SK-N-SH (cell line): Measurements from ENCODE around the gene FHOD3. TPM values are rescaled to one million over a fixed set of nuclear protein-coding genes. Genes with fewer than 3 reads are reported as not detected.

Source experiments
- CTCF ChIA-PET: fragments of 300-600, 350-600 bp; formaldehyde crosslinking; extraction: SDS; loops from one replicate; lab custom pipeline; 2021; lab: Yijun Ruan, JAX
- POLR2A ChIA-PET: fragments of 350-600 bp; sonication (Branson Sonifier 250); formaldehyde crosslinking; extraction: SDS; loops from one replicate; lab custom pipeline; 2020; ENCODE audit warnings: antibody characterized with exemption, inconsistent platforms; lab: Yijun Ruan, JAX
- DNase-seq: peaks from one replicate; pipeline ENCODE4 v3.0.0; 2012
- H2AFZ ChIP-seq: fragments of 200-600 bp; sonication (generic); 2 replicates; pipeline ENCODE4 v1.8.1; 2016; ENCODE audit warnings: antibody characterized with exemption, mild to moderate bottlenecking, low read depth
- H3F3A ChIP-seq: fragments of 200-600 bp; sonication (generic); replicated peaks from 2 replicates; pipeline ENCODE3; 2016; ENCODE audit warnings: antibody characterized with exemption, mild to moderate bottlenecking; ENCODE audit not compliant: insufficient read depth
- H3K27ac ChIP-seq, 2 experiments: fragments of 200-500 bp in 1 of 2; fragments of 200-600 bp in 1 of 2; sonication (Bioruptor generic) in 1 of 2; sonication (generic), shearing (Covaris generic) in 1 of 2; 2 replicates each; pipeline versions ENCODE4 v1.5.1 to v1.6.1; 2014 to 2016; ENCODE audit warnings: low read depth in 2 of 2, inconsistent platforms in 1 of 2, low read length in 1 of 2, mild to moderate bottlenecking in 1 of 2, mixed read lengths in 1 of 2
- H3K27me3 ChIP-seq: fragments of 200-600 bp; sonication (generic), shearing (Covaris generic); 2 replicates; pipeline ENCODE4 v1.6.1; 2016; ENCODE audit warnings: mixed run types; ENCODE audit not compliant: insufficient read depth
- H3K36me3 ChIP-seq, 2 experiments: fragments of 200-500 bp in 1 of 2; fragments of 200-600 bp in 1 of 2; sonication (Bioruptor generic) in 1 of 2; sonication (generic) in 1 of 2; replicated peaks in 1 of 2; 2 replicates each; pipeline versions ENCODE3 to v1.5.1; 2014 to 2016; ENCODE audit warnings: low read length in 1 of 2, mild to moderate bottlenecking in 1 of 2; ENCODE audit not compliant: insufficient read depth in 2 of 2, control insufficient read depth in 1 of 2
- H3K4me1 ChIP-seq, 2 experiments: fragments of 200-500 bp in 1 of 2; fragments of 200-600 bp in 1 of 2; sonication (Bioruptor generic) in 1 of 2; sonication (generic), shearing (Covaris generic) in 1 of 2; 2 replicates each; pipeline versions ENCODE4 v1.5.1 to v1.6.1; 2014 to 2016; ENCODE audit warnings: low read depth in 1 of 2, low read length in 1 of 2, mixed run types in 1 of 2; ENCODE audit not compliant: insufficient read depth in 2 of 2, control insufficient read depth in 1 of 2
- H3K4me2 ChIP-seq: fragments of 200-600 bp; sonication (generic), shearing (Covaris generic); 2 replicates; pipeline ENCODE4 v1.6.1; 2017; ENCODE audit warnings: mixed run types
- H3K4me3 ChIP-seq, 2 experiments: fragments of 200-500 bp in 1 of 2; fragments of 200-600 bp in 1 of 2; sonication (Bioruptor generic) in 1 of 2; sonication (generic), shearing (Covaris generic) in 1 of 2; 2 replicates each; pipeline versions ENCODE4 v1.5.1 to v1.8.1; 2014 to 2016; ENCODE audit warnings: low read depth in 2 of 2, inconsistent platforms in 1 of 2, low read length in 1 of 2, mild to moderate bottlenecking in 1 of 2, mixed read lengths in 1 of 2, moderate library complexity in 1 of 2
- H3K79me2 ChIP-seq: fragments of 200-600 bp; sonication (generic); 2 replicates; pipeline ENCODE4 v1.8.1; 2017; ENCODE audit warnings: mild to moderate bottlenecking; ENCODE audit not compliant: insufficient read depth
- H3K9ac ChIP-seq: fragments of 200-600 bp; sonication (generic); 2 replicates; pipeline ENCODE4 v1.6.1; 2017; ENCODE audit warnings: mixed run types
- H3K9me2 ChIP-seq: fragments of 200-600 bp; sonication (generic); 2 replicates; pipeline ENCODE4 v1.6.1; 2017; ENCODE audit warnings: mixed run types
- H3K9me3 ChIP-seq: fragments of 200-600 bp; sonication (generic); 2 replicates; pipeline ENCODE4 v1.6.1; 2017; ENCODE audit warnings: mixed run types, mild to moderate bottlenecking, moderate library complexity
- H4K20me1 ChIP-seq: fragments of 200-600 bp; sonication (generic); 2 replicates; pipeline ENCODE4 v1.6.1; 2017; ENCODE audit warnings: mild to moderate bottlenecking, mixed run types; ENCODE audit not compliant: insufficient read depth
- ELF1 ChIP-seq: IDR thresholded peaks from 2 replicates; pipeline ENCODE4 v1.4.0; 2012
- EP300 ChIP-seq, 2 experiments: IDR thresholded peaks; 2 replicates each; pipeline versions ENCODE4 v1.4.0 to v1.6.1; 2012; ENCODE audit warnings: borderline replicate concordance in 1 of 2, low read depth in 1 of 2, low read length in 1 of 2
- FOXM1 ChIP-seq: IDR thresholded peaks from 2 replicates; pipeline ENCODE4 v1.4.0; 2012; ENCODE audit warnings: low read depth, mild to moderate bottlenecking
- JUND ChIP-seq: IDR thresholded peaks from 2 replicates; pipeline ENCODE4 v1.4.0; 2012
- MEF2A ChIP-seq: IDR thresholded peaks from 2 replicates; pipeline ENCODE4 v1.4.0; 2012; ENCODE audit warnings: low read depth, borderline replicate concordance
- NFIC ChIP-seq: IDR thresholded peaks from 2 replicates; pipeline ENCODE4 v1.4.0; 2012; ENCODE audit warnings: borderline replicate concordance
- NRF1 ChIP-seq: IDR thresholded peaks from 2 replicates; pipeline ENCODE4 v1.6.1; 2012; ENCODE audit warnings: low read depth, mild to moderate bottlenecking, low read length
- POLR2AphosphoS5 ChIP-seq: IDR thresholded peaks from 2 replicates; pipeline ENCODE4 v1.6.1; 2012; ENCODE audit warnings: low read depth, low read length
- RFX5 ChIP-seq: IDR thresholded peaks from 2 replicates; pipeline ENCODE4 v1.6.1; 2012; ENCODE audit warnings: mild to moderate bottlenecking, improper control_type of control experiment, low read length
- SIN3A ChIP-seq: IDR thresholded peaks from 2 replicates; pipeline ENCODE4 v1.6.1; 2012; ENCODE audit warnings: low read depth, mild to moderate bottlenecking, low read length, moderate library complexity, borderline replicate concordance
- SMC3 ChIP-seq: IDR thresholded peaks from 2 replicates; pipeline ENCODE4 v1.6.1; 2012; ENCODE audit warnings: low read depth, low read length, improper control_type of control experiment
- TAF1 ChIP-seq: IDR thresholded peaks from 2 replicates; pipeline ENCODE4 v1.6.1; 2012; ENCODE audit warnings: low read depth, mild to moderate bottlenecking, low read length, moderate library complexity, borderline replicate concordance
- WGBS: methylation state at CpG from one replicate; pipeline ENCODE4 v1.1.6; 2017; ENCODE audit warnings: low lambda C conversion rate; 5-methylcytosine and 5-hydroxymethylcytosine counted together
- polyA plus RNA-seq, 3 experiments: library from polyadenylated mRNA; depleted of rRNA; stranded (reverse); fragments of >200 nt; gene quantifications; 2 replicates each; pipeline ENCODE4 v1.2.3, GENCODE V29; 2012
- TF ChIP-seq, protein P1 (sequence below): IDR thresholded peaks from 2 replicates; pipeline ENCODE4 v1.6.1; 2012; ENCODE audit warnings: mild to moderate bottlenecking, low read depth, low read length, moderate library complexity
- TF ChIP-seq, protein P2 (sequence below): fragments of 150-350 bp; IDR thresholded peaks from 2 replicates; pipeline ENCODE4 v1.6.1; 2017; ENCODE audit warnings: antibody characterized with exemption, low read length, low read depth, borderline replicate concordance
- TF ChIP-seq, protein P3 (sequence below): fragments of 150-350 bp; IDR thresholded peaks from 2 replicates; pipeline ENCODE4 v1.6.1; 2016; ENCODE audit warnings: mild to moderate bottlenecking, low read depth, low read length

The FHOD3 gene
- polyA plus RNA-seq, 1 of the 3 experiments (the other 2 are of a cell fraction): 10.9 TPM

DNA sequence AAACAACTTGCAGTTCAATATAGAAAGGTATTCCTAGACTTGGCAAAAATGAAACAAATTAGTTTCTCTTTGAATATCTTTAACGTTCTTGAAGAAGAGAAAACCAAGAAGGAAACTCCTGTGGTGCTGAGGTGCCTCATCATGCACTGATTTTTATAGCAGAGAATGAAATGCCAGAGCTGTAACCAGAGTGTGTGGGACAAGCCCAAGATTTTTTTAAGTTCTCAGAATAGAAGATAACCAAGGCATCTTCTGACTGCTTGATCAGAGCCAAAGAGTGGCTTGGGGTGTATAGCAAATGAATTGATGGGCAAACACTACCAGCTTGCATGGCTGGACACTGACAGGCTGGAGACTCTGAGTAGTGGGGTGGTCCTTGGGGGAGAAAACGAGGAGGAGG, 7.9 kb downstream of the FHOD3 start:
- Histone ChIP-seq H3K79me2 (no peaks in the 10 kb centered on the region), H3K9me2 (no peaks in the 10 kb centered on the region)
- DNase-seq: no peak

DNA sequence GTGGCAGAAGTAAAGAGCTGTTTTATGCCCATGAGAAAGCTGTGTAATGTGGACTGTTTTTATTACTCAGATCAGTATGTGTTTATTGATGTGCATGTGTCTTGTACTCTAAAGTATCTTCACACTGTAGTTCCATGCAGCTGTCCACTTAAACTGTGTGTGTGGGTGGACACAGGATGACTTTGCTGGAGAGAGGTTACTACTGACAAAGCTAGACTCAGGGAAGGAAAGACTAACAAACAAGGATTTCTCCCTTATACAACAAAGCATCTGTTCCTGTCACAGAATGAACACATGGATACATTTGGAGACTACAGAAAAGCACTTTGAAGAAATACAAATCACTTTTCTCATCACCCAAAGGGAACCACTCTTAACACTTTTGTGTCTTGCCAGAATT, 10.0 kb downstream of the FHOD3 start:
- Histone ChIP-seq H3K4me3 (no peak overlapping the region), H3K9ac (no peak overlapping the region), H3K4me2 (no peak overlapping the region), H3K9me2 (no peaks in the 10 kb centered on the region), H3K4me1 (peaks cover 10 to 41% of the 10 kb centered on the region in 2 experiments), H3F3A (peaks cover 17% of the 10 kb centered on the region), H3K79me2 (no peaks in the 10 kb centered on the region), H4K20me1 (no peaks in the 10 kb centered on the region), H3K9me3 (no peaks in the 10 kb centered on the region), H3K27me3 (peaks cover 5% of the 10 kb centered on the region; the same call in 1 of the 2 replicates), H3K27ac (no peak overlapping the region), H2AFZ (no peak overlapping the region), H3K36me3 (no peaks in the 10 kb centered on the region)
- no peak for DNase-seq
- CTCF ChIA-PET: interaction anchor here (2.6 to 4.2 kb wide), 2 partner anchors 10 to 23 kb away, joined by 6 to 21 read pairs; partner anchors contain the start of gene FHOD3
- POLR2A ChIA-PET: no interaction called here
- TF ChIP-seq POLR2AphosphoS5 (no peak), JUND (no peak), FOXM1 (no peak), SMC3 (no peak), EP300 (IDR thresholded peaks at IDR 0.05; ENCODE audit: borderline replicate concordance in 1 of 2, low read depth in 1 of 2, low read length in 1 of 2) (no peak), TAF1 (no peak), NRF1 (no peak), MEF2A (no peak), RFX5 (no peak), NFIC (no peak)
- TF ChIP-seq, protein P1, sequence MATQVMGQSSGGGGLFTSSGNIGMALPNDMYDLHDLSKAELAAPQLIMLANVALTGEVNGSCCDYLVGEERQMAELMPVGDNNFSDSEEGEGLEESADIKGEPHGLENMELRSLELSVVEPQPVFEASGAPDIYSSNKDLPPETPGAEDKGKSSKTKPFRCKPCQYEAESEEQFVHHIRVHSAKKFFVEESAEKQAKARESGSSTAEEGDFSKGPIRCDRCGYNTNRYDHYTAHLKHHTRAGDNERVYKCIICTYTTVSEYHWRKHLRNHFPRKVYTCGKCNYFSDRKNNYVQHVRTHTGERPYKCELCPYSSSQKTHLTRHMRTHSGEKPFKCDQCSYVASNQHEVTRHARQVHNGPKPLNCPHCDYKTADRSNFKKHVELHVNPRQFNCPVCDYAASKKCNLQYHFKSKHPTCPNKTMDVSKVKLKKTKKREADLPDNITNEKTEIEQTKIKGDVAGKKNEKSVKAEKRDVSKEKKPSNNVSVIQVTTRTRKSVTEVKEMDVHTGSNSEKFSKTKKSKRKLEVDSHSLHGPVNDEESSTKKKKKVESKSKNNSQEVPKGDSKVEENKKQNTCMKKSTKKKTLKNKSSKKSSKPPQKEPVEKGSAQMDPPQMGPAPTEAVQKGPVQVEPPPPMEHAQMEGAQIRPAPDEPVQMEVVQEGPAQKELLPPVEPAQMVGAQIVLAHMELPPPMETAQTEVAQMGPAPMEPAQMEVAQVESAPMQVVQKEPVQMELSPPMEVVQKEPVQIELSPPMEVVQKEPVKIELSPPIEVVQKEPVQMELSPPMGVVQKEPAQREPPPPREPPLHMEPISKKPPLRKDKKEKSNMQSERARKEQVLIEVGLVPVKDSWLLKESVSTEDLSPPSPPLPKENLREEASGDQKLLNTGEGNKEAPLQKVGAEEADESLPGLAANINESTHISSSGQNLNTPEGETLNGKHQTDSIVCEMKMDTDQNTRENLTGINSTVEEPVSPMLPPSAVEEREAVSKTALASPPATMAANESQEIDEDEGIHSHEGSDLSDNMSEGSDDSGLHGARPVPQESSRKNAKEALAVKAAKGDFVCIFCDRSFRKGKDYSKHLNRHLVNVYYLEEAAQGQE: no peak

More for the DNA sequence above, 7.9 kb downstream of the FHOD3 start:
- TF ChIP-seq, protein P2, sequence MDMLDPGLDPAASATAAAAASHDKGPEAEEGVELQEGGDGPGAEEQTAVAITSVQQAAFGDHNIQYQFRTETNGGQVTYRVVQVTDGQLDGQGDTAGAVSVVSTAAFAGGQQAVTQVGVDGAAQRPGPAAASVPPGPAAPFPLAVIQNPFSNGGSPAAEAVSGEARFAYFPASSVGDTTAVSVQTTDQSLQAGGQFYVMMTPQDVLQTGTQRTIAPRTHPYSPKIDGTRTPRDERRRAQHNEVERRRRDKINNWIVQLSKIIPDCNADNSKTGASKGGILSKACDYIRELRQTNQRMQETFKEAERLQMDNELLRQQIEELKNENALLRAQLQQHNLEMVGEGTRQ: no peak
- TF ChIP-seq SIN3A: no peak
- TF ChIP-seq ELF1: no peak
- TF ChIP-seq RFX5: no peak
- TF ChIP-seq, protein P3, sequence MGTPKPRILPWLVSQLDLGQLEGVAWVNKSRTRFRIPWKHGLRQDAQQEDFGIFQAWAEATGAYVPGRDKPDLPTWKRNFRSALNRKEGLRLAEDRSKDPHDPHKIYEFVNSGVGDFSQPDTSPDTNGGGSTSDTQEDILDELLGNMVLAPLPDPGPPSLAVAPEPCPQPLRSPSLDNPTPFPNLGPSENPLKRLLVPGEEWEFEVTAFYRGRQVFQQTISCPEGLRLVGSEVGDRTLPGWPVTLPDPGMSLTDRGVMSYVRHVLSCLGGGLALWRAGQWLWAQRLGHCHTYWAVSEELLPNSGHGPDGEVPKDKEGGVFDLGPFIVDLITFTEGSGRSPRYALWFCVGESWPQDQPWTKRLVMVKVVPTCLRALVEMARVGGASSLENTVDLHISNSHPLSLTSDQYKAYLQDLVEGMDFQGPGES: no peak
- no peak for TF ChIP-seq NRF1
- no peak for TF ChIP-seq JUND
- Histone ChIP-seq H3K27ac (no peak overlapping the region), H3F3A (peaks cover 12% of the 10 kb centered on the region), H3K9me3 (no peaks in the 10 kb centered on the region), H3K4me3 (no peak overlapping the region), H3K36me3 (no peaks in the 10 kb centered on the region), H3K27me3 (peaks cover 5% of the 10 kb centered on the region; the same call in 1 of the 2 replicates), H2AFZ (no peak overlapping the region), H4K20me1 (no peaks in the 10 kb centered on the region), H3K9ac (no peak overlapping the region), H3K4me2 (no peak overlapping the region), H3K4me1 (peaks cover 7 to 39% of the 10 kb centered on the region in 2 experiments)
- 70% methylated on average over 2 of the region's 2 CpGs for WGBS
- POLR2A ChIA-PET: no interaction called here
- CTCF ChIA-PET: no interaction called here
